Forelimb muscle (tissue), 1 donor: ENCODE measurements around the gene FBXO4. TPM values are rescaled to one million over a fixed set of nuclear protein-coding genes. Genes with fewer than 3 reads are reported as not detected.

Source experiments
- DNase-seq: peaks from one replicate; pipeline ENCODE4 v3.0.0-alpha.2; 2013; ENCODE audit warnings: low read depth
- polyA plus RNA-seq: library from polyadenylated mRNA; unstranded; fragments of 120-200 nt; gene quantifications from one replicate; pipeline ENCODE4 v1.2.1, GENCODE V29; 2013; ENCODE audit not compliant: insufficient read length

Gene FBXO4, protein sequence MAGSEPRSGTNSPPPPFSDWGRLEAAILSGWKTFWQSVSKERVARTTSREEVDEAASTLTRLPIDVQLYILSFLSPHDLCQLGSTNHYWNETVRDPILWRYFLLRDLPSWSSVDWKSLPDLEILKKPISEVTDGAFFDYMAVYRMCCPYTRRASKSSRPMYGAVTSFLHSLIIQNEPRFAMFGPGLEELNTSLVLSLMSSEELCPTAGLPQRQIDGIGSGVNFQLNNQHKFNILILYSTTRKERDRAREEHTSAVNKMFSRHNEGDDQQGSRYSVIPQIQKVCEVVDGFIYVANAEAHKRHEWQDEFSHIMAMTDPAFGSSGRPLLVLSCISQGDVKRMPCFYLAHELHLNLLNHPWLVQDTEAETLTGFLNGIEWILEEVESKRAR
- 12.9 TPM for polyA plus RNA-seq

DNA sequence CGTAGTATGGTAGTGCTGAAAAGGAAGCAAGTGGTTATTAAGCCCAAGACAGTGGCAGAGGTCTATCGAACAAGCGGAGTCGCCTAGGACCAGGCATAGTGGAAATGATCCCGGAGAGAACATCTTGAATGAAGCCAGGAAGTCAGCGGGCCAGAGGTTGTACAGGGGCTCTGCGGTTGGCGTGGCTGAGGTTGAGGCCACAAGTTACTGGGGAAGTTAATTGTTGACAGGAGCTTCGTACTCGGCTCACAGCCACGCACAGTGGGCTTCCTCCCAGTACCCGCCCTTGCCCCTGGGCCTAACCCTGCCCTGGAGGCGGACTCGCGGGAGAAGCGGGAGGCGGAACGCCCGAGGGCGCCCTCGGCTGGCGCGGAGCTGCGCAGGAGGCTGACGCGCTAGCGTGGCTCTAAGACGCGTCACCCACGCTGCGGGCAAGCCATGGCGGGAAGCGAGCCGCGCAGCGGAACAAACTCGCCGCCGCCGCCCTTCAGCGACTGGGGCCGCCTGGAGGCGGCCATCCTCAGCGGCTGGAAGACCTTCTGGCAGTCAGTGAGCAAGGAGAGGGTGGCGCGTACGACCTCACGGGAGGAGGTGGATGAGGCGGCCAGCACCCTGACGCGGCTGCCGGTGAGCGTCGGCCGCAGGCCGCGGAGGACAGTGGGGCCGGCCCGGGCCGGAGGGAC lies at the start of gene FBXO4:
TSS of gene FBXO4 (plus strand) at position 410 of the 683 bp plus-strand sequence. CDS start at position 439, 29 bp downstream.
- peak; percentile 48 for DNase-seq

DNA sequence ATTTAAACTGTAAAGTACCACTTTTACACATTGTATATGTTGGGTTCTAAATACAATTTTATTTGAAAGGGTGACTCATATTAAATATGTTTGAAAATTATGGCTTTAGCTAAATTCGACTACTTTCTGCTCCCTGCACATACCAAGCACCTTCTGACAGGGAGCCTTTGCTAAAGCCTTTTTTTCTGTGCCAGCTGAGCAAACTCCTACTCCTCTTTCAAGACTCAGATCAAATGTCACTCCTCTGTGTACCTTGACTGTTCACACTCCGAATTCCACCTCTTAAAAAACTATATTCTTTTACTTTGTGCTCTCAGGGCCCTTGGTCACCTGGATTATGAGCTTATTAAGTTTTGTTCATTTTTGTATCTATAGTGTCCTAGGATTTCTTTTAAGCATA lies 48.4 kb upstream of the FBXO4 start:
- DNase-seq = no peak

DNA sequence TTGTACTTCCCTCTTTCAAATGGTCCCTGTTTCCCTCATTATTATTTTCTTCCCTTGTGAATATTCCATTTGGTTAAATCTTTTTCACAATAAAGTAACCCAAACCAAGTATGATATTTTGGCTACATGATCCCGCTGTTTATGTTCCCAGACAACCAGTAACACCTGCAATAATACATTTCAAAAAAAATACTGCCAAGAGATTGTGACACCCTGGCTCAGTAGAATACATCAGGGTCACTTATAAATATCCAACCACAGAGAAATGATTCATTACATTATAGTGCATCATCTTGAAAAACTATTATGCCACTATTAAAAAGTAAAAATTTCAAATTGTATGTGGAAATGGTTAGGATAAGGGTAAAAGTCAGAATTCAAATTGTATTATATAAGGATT lies 47.7 kb upstream of the FBXO4 start:
- no peak for DNase-seq

DNA sequence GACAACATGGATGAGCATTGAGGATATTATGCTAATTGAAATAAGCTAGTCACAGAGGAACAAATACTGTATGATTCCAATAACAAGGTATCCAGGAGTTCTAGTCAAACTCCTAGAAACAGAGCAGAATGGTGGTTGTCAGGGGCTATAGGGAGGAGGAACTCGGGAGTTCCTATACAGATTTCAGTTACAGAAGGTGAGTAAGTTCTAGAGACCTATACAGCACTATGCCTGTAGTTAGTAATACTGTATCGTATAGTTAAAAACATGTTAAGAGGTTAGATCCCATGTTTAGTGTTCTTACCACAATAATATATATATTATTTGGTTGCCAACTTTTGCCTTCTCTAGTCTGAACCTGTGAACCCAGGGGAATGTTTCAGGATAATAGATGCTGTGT lies 46.9 kb upstream of the FBXO4 start:
- DNase-seq = no peak

DNA sequence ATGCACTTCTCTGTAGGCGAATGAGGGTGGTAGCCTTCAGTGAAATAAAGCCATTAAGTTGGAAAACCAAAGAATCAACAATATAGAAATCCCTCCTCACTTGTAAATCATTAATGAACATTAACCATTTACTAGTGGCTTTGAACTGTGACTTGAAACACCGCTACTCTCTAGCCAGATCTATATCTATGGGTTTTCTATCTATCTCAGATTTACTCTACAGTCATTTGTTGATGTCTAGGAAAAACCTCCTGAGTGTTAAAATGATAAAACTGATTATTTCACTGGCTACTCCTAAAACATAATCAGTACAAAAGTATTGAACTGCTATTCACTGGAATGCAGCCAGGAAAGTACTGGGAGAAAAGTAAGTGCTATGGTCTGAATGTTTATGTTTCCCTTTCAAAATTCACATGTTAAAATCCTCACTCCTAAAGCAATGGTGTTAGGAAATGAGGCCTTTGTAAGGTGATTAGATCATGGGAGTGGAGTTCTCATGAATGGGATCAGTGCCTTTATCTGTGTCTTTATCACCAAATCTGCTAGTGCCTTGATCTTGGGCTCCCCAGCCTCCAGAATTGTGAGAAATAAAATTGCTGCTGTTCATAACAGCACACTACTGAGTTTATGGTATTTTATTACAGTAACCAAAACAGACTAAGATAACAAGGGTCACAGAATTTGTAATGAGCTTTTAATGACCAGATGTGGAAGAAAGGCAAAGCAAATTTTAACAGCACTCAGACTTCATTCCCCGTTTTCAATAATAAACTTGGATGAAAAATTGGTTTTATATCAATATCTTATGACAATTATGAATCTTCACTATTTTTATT lies 46.2 kb upstream of the FBXO4 start:
- no peak for DNase-seq

DNA sequence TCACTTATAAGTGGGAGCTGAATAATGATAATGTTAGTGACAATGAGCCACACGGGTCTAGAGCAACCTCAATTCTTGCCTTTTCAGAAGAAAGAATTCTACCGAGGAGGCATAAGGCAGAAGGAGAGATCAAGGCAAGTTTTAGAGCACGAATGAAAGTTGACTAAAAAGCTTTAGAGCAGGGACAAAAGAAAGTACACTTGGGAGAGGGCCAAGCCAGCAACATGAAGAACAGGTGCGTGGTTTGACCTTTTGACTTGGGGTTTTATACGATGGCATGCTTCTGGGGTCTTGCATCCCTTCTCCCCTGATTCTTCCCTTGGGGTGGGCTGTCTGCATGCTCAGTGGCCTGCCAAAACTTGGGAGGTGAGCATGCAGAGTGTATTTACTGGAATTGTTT lies 42.3 kb upstream of the FBXO4 start:
- DNase-seq = no peak

DNA sequence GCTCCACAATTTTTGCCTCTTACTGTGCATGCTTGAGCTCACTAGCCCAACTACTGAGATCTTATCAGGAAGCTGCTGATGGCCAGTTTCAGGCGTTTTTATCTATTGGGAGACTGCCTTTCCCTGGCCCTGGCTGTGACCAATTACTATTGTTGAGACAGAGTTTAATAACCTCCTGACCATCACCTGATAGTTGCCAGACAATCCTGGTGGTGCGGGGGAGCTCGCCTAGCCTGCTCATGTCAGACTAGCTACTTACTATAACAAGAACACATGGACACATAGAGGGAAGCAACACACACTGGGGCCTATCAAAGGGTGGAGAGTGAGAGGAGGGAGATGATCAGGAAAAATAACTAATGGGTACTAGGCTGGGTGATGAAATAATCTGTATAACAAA lies 41.8 kb upstream of the FBXO4 start:
- DNase-seq = no peak

DNA sequence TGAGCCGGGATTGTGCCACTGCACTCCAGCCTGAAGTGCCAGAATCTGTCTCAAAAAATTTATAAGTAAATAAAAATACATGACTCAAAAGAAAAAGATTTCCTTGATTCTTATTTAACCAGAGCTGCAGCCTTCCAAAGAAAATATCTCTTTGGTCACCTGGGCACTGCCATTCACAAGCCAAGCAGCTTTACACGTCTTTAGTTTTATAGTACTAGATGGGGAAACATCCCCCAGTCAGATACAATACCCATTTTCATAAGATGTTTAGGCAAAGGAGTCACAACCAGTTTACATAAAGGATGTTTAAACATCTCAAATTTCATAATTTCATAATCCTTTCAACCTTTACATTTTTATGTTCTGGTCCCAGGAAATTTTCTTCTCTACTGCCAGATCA lies 41.1 kb upstream of the FBXO4 start:
- no peak for DNase-seq

DNA sequence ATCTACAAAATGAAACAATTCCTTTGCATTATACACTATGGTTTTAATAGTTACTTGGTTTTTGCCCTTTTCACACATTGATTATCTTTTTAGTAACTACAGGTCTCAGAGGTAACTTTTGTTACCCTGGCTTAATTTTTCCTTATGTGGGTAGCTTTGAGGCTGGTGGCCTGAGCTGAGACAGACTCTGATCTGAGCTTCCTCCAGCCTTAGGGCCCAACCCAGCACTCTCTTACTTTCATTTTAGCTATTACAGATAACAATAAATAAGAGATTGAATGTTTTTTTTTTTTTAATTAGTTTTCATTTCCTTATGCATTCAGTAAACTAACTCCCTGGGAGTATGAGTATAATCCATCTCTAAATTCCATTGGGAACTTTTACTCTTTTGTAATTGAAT lies 39.8 kb upstream of the FBXO4 start:
- DNase-seq = no peak

DNA sequence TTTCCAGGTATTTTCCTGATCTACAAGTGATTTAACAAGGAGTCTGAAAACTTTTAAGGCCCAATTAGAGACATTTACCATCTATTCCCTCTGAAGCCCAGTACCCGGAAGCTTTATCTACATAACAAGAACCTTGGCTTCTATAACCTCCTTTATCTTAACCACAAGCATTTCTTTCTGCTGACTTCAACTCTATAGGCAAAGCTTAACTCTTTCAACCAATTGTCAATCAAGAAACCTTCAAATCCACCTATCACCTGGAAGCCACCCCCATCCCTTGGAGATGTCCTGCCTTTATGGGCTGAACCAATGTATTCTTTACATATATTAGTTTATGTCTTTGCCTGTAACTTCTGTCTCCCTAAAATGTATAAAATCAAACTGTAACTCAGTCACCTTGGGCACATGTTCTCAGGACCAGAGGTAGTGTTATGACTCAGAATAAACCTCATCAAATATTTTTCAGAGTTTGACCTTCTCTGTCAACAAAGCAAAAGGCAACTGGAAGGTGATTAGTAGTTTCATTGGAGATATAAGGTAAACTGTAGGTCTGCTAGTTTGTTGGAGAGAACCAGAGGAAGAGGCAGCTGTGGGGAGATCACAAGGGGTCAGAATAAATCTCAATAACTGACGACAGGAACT lies 33.9 kb upstream of the FBXO4 start:
- no peak for DNase-seq

DNA sequence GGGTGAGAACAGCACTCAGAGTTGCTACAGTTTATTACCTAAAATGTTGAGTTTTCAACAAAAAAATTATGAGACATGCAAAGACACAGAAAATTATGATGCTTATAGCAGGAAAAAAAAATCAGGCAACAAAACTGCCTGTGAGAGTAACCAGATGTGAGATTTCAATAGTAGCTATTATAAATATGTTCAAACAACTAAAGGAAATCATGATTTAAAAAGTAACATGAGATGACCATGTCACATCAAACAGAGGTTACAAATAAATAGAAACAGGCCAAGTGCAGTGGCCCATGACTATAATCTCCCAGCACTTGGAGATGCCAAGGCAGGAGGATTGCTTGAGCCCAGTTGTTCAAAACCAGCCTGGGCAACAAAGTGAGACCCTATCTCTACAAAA lies 33.0 kb upstream of the FBXO4 start:
- DNase-seq = no peak

DNA sequence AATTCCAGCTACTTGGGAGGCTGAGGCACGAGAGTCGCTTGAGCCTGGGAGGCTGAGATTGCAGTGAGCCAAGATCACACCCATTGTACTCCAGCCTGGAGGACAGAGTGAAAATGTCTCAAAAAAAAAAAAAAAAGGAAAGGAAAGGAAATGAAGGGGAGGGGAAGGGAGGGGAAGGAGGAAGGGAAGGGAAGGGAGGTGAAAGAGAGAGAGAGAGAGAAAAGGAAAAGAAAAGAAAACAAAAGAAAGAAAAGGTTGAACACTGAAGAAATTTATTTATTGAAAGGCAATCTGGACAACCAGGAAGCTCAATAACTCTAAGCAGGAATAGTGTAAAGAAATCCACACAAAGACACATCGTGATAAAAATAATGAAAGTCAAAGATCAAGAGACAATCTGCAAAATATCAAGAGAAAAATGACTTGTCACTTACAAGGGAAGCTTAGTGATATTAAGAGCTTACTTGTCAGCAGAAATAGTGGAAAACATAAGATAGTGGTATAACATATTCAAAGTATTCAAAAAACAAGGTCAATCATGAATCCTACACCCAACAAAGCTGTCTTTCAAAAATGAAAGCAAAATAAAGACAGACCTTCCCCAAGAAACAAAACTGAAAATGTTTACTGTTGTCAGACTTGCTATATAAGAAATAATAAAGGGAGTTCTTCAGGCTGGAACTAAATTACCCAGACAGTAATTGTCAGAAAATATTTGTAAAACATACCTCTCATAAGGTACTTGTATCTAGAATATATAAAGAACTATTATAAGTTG lies 31.8 kb upstream of the FBXO4 start:
- no peak for DNase-seq

DNA sequence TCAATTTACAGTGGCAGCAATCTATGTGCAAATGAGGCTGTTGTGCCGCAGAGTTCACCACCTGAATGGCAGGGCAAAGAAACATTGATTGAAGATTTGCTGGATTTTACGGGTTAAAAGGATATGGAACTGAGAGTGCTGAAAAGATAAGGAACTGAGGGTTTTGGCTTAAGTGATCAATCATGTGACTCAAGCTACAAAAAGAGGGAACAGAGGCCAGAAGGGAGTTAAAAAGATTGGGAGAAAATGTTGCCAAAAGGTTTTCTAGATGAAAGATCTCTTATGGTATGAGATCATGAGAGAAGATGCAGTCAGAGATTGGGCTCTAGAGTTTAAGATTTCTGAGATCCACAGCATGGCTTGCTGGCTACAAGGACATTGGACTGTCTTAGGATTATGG lies 28.9 kb upstream of the FBXO4 start:
- DNase-seq = no peak

DNA sequence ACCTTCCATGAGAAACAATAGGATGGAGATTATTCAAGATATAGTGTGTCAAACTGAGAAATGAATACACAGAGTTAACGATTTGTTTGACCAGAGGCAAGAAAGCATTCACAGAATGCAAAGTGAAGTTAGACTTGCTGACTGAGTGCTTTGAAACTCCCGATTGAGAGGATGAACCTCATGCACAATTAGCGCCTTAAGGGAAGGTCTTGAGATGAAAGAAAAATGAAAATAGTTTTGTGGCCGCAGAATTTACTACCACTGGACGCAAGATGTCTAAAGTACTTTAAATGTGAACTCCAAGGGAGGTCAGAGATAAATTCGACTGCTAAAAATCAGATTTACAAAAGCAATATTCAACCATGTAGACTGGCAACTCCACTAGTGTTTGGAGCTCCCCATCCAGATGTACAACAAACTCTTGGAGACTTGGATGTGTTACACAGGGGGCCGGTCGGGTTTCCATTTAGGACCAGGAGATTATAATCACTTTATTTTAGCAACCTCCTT lies 21.6 kb upstream of the FBXO4 start:
- no peak for DNase-seq

DNA sequence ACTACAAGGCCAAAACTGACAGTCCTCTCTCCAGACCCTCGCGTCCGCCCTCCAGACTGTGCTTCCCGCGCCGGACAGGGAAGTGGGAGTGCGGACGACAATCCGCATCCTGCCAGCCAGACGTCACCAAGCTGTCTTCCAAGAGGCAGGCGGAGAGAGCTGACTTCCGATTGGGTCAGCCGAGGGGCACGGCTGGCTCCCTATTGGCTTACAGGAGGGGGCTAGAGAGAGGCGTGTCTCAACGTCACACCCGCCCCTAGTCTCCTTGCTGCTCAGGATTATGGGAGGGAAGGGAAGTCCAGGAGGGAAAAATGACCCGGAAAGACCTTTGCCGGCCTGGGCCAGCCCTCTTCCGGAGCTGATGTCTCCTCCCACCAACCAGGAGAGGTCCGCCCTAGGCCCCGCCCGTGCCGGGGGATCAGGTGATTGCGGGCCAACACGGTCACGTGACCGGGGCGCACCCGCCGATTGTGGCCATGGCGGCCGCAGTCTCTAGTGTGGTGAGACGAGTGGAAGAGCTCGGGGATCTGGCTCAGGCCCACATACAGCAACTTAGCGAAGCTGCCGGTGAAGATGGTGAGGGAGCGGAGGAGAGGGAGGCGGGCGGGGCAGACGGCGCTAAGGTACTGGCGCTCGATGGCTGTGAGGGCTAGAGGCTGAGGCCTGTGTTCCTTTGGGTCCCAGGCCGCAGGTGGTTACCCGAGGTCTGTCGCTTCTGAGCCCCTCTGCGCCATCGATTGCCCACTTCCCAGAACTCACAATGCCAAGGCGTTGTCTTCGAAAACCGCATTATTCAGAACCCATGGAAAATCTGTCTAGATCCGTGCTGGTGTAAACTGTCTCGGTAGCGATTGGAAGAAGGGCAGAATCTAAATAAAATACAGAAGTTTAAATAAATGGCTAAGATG lies 20.9 kb upstream of the FBXO4 start, which contains the start of gene RIMOC1:
TSS of gene RIMOC1 (plus strand) at position 453 of the 908 bp plus-strand sequence. CDS start at position 477, 24 bp downstream.
- peak; percentile 98 for DNase-seq

DNA sequence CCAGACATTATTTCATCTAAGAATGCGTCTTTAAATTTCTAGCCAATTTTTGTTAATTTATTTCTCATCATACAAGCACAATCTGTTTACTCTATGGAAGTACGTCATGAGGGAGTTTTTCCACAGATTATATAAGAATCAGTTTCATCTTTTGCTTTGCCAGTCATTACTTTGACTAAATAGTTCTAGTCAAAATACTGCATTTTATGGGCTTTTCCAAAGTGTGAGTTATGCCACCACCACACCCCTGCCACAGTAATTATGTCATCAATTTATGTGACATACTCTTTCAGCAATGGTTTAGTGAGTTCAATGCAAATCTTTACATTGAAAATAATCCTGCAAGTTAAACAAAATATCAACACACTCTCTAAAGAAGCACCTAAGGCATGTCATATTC lies 18.9 kb upstream of the FBXO4 start:
- no peak for DNase-seq

DNA sequence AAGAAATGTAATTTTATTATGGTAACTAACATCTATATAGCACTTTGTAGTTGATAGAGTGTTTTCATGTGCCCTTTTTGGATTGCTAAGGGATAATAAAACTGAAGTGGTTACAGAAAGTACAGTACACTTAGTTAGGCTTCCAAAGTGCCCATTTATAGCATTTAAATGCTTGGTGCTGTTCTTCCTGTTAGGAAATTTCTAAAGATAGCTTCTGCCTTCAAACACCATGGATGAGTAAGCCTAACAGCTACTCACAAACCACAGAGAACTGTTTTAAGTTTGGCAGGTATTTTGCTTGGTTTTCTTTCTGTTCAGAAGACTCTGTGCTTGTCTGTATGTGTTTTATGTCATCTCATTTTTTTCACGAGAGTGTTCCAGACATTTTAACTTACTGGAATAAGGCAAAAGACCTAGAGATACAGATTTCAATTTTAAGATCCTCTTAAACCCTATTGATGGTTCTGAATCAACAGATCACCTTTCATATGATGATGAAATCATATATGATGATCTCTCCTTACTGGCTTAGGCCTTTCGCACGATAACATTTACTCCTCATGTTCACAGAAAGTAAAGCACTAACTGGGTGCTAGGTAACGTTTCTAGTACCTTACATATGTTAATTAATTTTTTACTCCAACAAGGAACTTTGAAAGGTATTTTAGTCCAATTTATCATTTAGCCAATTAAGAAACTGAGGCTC lies 16.6 kb upstream of the FBXO4 start:
- DNase-seq = no peak

DNA sequence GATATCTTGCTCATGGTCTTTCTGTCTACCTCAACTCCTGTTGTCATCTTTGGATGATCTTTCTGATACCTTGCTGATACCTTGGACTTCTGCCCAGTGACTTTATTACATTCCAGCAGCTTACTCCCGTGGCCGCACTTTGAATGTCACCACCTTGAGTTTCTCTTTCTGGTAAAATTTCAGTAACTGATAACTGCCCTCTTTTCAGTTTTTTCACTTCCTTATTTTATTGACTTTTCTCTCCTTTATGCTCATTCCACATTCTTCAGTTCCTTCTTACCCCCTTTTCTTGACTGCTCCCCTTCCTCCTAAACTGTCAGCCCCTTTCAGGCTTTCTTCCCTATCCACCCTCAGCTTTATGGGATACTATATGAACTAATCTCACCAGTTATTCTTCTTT lies 7.0 kb upstream of the FBXO4 start:
- no peak for DNase-seq

DNA sequence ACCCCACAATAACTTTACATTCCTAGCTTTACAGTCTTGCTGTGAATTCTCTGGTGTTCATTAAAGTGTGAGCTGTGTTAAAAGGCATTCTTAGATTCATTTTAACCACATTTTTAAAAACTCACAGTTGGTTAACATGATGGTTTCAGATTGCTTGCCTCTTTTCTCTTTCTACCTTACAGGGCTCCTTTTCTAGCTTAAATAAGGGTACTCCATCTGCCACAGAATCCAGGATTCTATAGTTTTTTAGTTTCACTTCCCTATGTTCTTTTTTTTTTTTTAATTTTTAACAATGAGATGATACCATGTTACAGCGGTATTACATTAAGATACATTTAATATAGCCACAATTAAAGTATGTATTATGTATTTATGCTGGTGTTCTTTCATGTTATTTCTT lies 3.9 kb upstream of the FBXO4 start:
- no peak for DNase-seq
